GM12892 (cell line): Measurements from ENCODE around the gene APOBEC3B.
"Not testable (repeated sequence)": the region's sequence is repeated elsewhere in the genome, so short reads cannot be mapped to it uniquely, and the experiment has no call there.

ENCODE experiments used
- DNase-seq: peaks from one replicate; pipeline ENCODE4 v3.0.0; 2011; ENCODE audit not compliant: insufficient read length
- FAIRE-seq: peaks from 2 replicates; lab custom pipeline; 2011; peaks lifted over from hg19 to GRCh38; lab: Jason Lieb, UNC
- POLR2A ChIP-seq: IDR thresholded peaks from 2 replicates; pipeline ENCODE4 v1.6.1; 2011; ENCODE audit warnings: low read depth, low read length, control low read depth
- POLR2AphosphoS5 ChIP-seq: IDR thresholded peaks from 2 replicates; pipeline ENCODE4 v1.6.1; 2011; ENCODE audit warnings: low read depth, low read length, control low read depth
- TAF1 ChIP-seq: IDR thresholded peaks from 2 replicates; pipeline ENCODE4 v1.6.1; 2011; ENCODE audit warnings: low read depth, mild to moderate bottlenecking, control low read depth, low read length, borderline replicate concordance

Gene APOBEC3B

DNA sequence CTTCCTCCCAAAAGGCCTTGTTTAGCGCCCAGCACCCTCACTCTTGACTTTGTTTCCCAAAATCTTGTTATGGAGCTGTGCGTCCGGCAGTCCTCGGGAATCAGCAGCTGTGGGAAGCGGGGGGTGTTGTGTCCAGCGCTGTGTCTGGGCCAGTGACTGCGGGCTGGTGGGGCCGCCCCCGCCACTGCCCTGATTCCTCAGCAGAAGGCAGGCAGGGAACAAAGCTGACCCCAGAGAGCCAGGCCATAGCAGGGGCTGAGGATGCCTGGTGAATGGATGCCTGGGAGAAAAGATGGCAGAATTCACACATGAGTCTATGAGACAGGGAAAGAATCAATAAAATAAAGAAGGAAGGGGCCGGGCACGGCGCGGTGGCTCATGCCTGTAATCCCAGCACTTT is 34.4 kb downstream of the APOBEC3B start:
- DNase-seq, result no peak
- TF ChIP-seq POLR2A (no peak), TAF1 (no peak), POLR2AphosphoS5 (no peak)
- FAIRE-seq, result no peak

DNA sequence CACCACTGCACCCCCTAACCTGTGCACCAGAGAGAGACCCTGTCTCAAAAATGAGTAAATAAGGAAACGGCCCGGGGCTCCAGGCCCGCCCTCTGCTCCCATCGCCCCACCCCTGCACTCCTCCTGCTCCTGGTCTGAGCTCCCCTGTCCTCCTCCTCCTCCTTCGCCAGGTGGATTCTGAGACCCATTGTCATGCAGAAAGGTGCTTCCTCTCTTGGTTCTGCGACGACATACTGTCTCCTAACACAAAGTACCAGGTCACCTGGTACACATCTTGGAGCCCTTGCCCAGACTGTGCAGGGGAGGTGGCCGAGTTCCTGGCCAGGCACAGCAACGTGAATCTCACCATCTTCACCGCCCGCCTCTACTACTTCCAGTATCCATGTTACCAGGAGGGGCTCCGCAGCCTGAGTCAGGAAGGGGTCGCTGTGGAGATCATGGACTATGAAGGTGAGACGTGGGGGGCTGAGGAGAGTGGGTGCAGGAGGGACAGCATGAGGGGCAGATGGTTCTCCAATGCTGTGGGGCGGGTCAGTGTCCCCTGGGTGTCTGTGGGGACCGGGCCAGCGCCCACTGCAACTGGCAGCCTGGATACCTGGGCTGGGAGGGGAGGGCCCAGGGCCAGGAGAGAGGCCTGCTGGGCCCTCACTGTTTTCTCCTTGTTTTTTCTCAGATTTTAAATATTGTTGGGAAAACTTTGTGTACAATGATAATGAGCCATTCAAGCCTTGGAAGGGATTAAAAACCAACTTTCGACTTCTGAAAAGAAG is 35.6 kb downstream of the APOBEC3B start:
- TF ChIP-seq POLR2AphosphoS5 (no peak), TAF1 (no peak), POLR2A (no peak)
- FAIRE-seq (no peak), DNase-seq (no peak)

DNA sequence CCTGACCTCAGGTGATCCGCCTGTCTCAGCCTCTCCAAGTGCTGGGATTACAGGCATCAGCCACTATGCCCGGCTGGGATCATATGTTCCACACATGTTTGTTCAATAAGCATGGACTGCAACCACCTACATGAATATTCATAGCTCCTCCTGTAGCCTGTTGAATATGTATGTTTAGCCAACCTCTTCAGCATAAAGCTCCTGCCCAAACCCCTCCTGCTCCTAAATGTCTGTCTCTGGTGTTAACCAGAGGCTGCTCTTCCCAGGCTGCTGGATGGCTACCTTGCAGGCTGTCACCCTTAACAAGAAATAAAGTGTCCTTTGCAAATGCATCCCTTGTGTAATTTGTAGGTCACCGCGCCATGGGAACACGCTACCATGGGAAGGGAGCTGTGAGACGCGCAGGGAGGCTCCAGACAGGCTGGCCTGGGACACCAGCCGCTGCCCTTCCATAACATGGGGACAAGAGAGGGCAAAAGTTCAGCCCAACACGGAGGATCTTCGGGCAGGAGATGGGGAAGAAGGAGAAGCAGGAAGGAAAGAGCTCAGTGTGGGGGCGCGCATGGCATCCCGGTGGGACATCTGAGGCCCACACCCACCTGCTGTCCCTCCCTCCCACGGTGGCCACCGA is 38.0 kb downstream of the APOBEC3B start:
- FAIRE-seq, result peak; percentile 95
- DNase-seq, result not testable (repeated sequence)

DNA sequence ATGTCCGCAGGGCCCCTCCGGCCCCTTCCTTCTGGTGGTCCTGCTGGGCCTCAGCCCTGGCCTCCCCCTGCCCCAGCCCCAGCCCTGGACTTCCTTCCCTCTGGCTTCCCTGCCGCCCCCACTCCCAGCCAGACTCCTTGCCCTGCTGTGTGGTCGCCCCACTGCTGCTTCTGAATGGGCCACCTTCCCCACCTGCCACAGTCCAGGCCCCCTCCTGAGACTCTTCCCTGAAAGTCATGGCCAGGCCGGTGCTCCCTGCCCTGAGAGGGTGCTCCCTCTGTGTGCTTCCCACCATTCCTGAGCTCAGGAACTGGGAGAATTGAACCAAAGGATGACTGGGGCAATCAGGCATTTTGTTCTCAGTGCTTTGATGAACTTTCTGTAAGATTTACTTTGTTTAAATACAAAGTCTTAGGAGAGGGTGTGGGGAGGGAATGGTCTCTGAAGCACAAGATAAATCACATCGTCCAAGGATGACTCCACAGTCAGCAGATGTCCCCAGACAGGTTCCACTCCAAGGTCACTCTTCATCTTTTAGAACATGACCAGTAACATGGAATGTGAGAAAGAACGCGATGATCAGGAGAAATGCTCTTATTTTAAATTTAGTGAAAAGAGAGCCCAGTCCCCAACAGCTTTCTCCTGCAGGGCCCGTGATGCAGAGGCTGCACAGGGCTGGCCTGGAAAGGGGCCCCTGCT is 39.6 kb downstream of the APOBEC3B start:
- DNase-seq, result no peak
- FAIRE-seq, result peak; percentile 82
- no peak for TF ChIP-seq POLR2A
- TF ChIP-seq TAF1, result no peak
- TF ChIP-seq POLR2AphosphoS5, result no peak

DNA sequence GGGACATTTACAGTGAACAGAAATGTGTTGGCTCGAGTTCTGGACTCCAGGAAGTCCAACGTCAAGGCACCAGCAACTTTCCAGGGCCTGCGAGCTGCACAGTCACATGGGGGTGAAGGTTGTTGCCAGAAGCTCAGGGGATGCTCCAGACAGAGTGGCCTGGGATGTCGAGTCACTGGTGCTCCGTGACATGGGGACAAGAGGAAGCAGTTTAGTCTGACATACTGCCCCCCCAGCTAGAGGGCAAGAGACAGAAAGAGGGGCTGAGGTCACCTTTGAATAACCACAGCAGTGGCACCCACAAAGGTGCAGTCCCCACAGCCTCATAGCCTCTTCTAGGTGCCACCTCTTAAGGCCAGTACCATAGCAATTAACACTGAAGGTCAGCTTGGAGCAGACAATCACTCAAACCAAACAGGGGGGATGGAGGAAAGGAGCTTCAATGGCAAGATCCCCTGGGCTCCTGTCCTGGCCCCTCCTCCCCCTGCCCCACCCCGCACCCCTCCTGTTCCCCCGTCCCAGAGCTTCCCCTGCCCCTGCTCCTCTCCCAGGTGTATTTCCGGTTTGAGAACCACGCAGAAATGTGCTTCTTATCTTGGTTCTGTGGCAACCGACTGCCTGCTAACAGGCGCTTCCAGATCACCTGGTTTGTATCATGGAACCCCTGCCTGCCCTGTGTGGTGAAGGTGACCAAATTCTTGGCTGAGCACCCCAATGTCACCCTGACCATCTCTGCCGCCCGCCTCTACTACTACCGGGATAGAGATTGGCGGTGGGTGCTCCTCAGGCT is 42.6 kb downstream of the APOBEC3B start:
- TF ChIP-seq POLR2A, result no peak
- no peak for TF ChIP-seq POLR2AphosphoS5
- TF ChIP-seq TAF1, result no peak
- DNase-seq, result no peak
- peak; percentile 30 for FAIRE-seq

DNA sequence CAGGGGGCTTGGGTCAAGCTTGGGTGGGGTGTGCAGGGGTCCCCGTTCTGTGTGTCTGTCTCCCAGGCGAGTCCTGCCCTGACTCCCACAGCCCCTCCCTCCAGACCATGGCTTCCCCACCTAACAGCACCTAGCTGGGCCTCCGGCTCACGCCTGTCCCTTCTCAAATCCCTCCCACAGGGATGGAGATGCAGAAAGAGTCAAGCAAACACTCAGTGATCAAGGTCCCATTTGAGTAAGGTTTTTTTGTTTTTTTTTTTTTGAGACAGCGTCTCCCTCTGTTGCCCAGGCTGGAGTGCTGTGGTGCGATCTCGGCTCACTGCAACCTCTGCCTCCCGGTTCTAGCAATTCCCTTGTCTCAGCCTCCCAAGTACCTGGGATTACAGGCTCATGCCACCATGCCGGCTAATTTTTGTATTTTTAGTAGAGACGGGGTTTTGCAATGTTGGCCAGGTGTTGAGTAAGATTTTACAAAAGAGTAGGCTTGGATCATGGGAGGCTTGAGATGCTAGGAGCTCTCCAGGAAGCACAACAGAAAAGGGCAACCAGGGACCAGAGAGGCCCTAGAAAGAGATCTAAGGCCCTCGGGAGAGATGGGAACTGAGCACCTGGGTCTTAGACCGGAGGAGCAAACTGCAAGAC is 44.5 kb downstream of the APOBEC3B start:
- DNase-seq, result no peak
- TF ChIP-seq POLR2A, result no peak
- TF ChIP-seq POLR2AphosphoS5, result no peak
- TF ChIP-seq TAF1, result no peak
- FAIRE-seq, result no peak

DNA sequence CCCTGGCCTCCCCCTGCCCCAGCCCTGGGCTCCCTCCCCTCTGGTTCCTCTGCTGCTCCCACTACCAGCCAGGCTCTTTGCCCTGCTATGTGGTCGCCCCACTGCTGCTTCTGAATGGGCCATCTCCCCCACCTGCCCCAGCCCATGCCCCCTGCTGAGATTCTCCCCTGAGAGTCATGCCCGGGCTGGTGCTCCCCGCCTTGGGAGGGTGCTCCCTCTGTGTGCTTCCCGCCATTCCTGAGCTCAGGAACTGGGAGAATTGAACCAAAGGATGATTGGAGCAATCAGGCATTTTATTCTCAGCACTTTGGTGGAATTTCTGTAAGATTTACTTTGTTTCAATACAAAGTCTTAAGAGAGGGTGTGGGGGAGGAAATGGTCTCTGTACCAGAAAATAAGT is 45.6 kb downstream of the APOBEC3B start:
- FAIRE-seq (no peak), DNase-seq (no peak)
- TF ChIP-seq POLR2A, result no peak
- no peak for TF ChIP-seq POLR2AphosphoS5
- TF ChIP-seq TAF1, result no peak

DNA sequence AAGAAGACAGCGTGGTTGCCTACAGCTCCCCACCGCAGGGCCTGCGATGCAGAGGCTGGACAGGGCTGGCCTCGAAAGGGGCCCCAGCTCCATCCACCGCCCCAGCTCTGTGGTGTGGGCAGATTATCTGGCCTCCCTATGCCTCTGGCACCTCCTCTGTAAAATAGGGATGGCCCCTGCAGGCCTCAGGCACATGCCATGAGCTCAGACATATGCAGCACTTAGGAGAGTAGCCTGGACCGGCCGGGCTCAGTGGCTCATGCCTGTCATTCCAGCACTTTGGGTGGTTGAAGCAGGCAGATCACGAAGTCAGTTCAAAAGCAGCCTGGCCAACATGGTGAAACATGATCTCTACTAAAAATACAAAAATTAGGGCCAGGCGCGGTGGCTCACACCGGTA is 46.1 kb downstream of the APOBEC3B start:
- DNase-seq (no peak), FAIRE-seq (no peak)
- TF ChIP-seq TAF1, result no peak
- TF ChIP-seq POLR2AphosphoS5, result no peak
- no peak for TF ChIP-seq POLR2A

DNA sequence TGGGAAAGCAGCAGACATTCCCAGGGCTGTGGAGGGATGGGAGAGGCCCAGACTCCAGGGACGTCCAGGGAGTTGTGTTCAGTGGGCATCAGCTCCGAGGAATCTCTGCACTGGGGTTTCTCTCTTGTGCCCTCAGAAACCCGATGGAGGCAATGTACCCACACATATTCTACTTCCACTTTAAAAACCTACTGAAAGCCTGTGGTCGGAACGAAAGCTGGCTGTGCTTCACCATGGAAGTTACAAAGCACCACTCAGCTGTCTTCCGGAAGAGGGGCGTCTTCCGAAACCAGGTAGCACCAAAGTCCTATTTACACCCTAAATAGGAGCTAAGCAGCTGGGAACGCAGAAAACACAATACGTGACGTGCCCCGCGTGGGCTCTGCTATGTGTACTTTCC is 47.1 kb downstream of the APOBEC3B start:
- TF ChIP-seq POLR2A, result no peak
- TF ChIP-seq TAF1, result no peak
- no peak for TF ChIP-seq POLR2AphosphoS5
- FAIRE-seq (no peak), DNase-seq (no peak)

DNA sequence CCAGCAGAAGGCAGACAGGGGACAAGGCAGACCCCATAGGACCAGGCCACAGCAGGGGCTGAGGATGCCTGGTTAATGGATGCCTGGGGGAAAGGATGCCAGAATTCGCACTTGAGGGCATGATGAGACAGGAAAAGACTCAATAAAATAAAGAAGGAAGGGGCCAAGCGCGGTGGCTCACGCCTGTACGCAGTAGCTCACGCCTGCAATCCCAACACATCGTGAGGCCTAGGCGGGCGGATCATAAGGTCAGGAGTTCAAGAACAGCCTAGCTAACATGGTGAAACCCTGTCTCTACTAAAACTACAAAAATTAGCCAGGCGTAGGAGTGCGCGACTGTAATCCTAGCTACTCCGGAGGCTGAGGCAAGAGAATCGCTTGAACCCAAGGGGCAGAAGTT is 48.6 kb downstream of the APOBEC3B start:
- FAIRE-seq (no peak), DNase-seq (no peak)
- TF ChIP-seq POLR2AphosphoS5, result no peak
- no peak for TF ChIP-seq POLR2A
- TF ChIP-seq TAF1, result no peak

DNA sequence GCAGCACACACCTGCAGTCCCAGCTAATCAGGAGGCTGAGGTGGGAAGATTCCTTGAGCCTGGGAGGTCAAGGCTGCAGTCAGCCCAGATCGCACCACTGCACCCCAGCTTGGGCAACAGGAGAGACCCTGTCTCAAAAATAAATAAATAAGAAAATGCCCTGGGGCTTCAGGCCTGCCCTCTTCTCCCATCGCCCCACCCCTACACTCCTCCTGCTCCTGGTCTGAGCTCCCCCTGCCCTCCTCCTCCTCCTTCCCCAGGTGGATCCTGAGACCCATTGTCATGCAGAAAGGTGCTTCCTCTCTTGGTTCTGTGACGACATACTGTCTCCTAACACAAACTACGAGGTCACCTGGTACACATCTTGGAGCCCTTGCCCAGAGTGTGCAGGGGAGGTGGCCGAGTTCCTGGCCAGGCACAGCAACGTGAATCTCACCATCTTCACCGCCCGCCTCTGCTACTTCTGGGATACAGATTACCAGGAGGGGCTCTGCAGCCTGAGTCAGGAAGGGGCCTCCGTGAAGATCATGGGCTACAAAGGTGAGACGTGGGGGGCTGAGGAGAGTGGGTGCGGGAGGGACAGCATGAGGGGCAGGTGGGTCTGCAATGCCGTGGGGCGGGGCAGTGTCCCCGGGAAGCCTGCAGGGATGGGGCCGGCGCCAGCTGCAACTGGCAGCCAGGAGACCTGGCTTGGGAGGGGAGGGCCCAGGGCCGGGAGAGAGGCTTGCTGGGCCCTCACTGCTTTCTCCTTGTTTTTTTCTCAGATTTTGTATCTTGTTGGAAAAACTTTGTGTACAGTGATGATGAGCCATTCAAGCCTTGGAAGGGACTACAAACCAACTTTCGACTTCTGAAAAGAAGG is 49.5 kb downstream of the APOBEC3B start:
- FAIRE-seq, DNase-seq: not testable (repeated sequence)

DNA sequence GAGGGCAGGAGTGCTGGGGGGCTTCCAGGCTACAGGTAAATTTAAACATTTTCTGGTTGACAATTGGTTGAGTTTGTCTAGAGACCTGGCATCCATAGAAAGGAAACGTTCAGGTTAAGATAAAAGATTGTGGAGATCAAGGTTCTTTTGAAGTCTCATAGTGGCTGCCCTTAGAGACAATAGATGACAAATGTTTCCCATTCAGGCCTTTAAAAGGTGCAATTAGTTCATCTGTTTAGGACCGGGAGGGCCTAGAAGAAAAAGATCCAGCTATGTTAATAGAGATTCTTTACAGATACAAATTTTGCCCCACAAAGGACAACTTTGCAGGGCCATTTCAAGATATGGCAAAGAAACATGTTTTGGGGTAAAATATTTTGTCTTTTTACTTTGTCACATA is 54.9 kb downstream of the APOBEC3B start:
- not testable (repeated sequence) for DNase-seq, FAIRE-seq
